ENCODE results near the gene MYO10.
A peak's percentile ranks its signal among the peaks of the same experiment; 100 is the strongest.
"Not testable (repeated sequence)": the region's sequence is repeated elsewhere in the genome, so short reads cannot be mapped to it uniquely, and the experiment has no call there.

Gene MYO10

GRCh38 chr5:16740066-16740810, 195.8 kb downstream of the MYO10 start:
- DNase-seq (ENCODE audit: low spot score) = no peak

DNA sequence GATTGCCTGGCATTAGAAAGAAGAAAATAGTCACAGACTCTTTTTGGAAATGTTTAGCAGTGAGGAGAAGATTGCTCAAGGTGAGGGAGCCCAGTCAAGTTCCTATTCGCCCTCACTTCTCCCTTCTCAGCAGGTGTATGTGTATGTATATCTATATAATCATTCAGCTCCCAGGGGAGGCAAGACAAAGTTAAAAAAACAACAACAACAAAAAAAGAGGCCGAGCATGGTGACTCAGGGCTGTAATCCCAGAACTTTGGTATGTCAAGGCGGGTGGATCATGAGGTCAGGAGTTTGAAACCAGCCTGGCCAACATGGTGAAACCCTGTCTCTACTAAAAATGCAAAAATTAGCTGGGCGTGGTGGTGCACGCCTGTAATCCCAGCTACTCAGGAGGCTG, 197.7 kb downstream of the MYO10 start:
- not testable (repeated sequence) for DNase-seq (ENCODE audit: low spot score)

- DNase-seq (ENCODE audit: low spot score) = no peak
These were observed 198.3 kb downstream of the MYO10 start for GRCh38 chr5:16737620-16738364.

DNA sequence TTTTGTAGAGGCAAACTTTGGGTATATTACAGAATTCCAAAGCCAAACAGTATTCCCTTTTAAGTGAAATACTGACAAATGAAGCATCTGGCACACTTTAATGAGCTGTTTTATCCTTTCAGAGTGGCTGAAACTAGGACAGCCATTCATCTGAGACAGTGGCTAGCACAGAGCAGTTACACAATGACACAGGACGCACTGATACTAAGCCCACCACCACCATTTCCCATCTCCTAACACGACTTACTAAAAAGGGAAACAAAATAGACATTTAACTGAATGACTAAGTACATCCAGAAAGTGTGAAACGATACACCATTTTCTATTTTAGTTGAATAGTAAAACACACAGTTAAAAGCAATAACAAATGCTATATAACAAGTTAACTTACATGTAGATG, 198.9 kb downstream of the MYO10 start:
- DNase-seq (ENCODE audit: low spot score) = no peak

GRCh38 chr5:16736158-16736995, 199.7 kb downstream of the MYO10 start:
- peak; percentile 52 for DNase-seq (ENCODE audit: low spot score)

- no peak for DNase-seq (ENCODE audit: low spot score)
These were observed 200.7 kb downstream of the MYO10 start for GRCh38 chr5:16735101-16736060.

- DNase-seq (ENCODE audit: low spot score) = no peak
These were observed 202.6 kb downstream of the MYO10 start for GRCh38 chr5:16733331-16734006.

GRCh38 chr5:16732356-16732755, 203.7 kb downstream of the MYO10 start:
- DNase-seq (ENCODE audit: low spot score) = no peak

GRCh38 chr5:16727755-16728325, 208.2 kb downstream of the MYO10 start:
- no peak for DNase-seq (ENCODE audit: low spot score)

GRCh38 chr5:16726538-16726946, 209.5 kb downstream of the MYO10 start:
- no peak for DNase-seq (ENCODE audit: low spot score)

DNA sequence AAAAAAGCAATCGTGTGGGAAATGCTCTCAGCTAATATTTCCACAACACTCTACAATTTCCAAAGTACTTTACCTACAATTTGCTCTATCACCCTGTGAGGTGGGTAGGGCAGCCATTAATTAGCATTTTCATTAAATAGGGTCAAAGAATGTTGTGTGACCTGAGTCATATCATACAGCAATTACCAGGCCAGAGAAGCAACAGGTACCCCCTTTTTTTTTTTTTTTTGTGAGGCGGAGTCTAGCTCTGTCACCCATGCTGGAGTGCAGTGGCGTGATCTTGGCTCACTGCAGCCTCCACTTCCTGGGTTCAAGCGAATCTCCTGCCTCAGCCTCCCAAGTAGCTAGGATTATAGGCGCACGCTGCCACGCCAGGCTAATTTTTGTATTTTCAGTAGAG, 210.5 kb downstream of the MYO10 start:
- DNase-seq (ENCODE audit: low spot score) = no peak

- no peak for DNase-seq (ENCODE audit: low spot score)
These were observed 212.3 kb downstream of the MYO10 start for GRCh38 chr5:16723821-16724220.

GRCh38 chr5:16722097-16722495, 214.0 kb downstream of the MYO10 start:
- DNase-seq (ENCODE audit: low spot score) = no peak

GRCh38 chr5:16721151-16722096, 214.7 kb downstream of the MYO10 start:
- DNase-seq (ENCODE audit: low spot score) = no peak

DNA sequence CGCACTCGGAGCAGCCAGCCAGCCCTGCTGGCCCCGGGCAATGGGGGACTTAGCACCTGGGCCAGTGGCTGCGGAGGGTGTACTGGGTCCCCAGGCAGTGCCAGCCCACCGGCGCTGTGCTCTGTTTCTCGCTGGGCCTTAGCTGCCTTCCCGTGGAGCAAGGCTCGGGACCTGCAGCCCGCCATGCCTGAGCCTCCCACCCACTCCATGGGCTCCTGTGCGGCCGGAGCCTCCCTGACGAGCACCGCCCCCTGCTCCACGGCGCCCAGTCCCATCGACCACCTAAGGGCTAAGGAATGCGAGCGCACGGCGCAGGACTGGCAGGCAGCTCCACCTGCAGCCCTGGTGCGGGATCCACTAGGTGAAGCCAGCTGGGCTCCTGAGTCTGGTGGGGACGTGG, 218.1 kb downstream of the MYO10 start:
- not testable (repeated sequence) for DNase-seq (ENCODE audit: low spot score)

GRCh38 chr5:16713386-16713928, 222.6 kb downstream of the MYO10 start:
- peak; percentile 60 for DNase-seq (ENCODE audit: low spot score)

- no peak for DNase-seq (ENCODE audit: low spot score)
These were observed 223.5 kb downstream of the MYO10 start for GRCh38 chr5:16712620-16713019.

DNA sequence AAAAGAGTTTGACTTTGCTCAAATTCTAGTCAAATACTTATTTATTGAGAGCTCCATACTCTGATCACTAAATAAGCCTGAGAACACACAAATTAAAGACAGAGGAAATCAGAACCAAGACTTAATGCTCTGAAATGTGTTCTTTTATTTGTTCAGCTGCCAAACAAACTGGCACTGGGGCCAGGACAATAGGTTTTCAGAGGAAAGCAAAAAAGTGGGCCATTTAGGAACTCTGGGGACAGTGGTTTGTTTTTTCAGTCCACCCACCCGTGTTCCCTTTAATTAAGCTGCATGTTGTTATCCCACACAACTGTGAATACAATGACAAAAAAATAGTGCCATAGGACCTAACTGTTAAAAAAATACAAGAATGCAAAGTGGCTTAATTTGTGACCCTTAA, 223.9 kb downstream of the MYO10 start:
- DNase-seq (ENCODE audit: low spot score) = no peak

Measured in AG08396 (cell line).